K562 (cell line): ENCODE measurements around the gene HEMGN. TPM values are rescaled to one million over a fixed set of nuclear protein-coding genes. Genes with fewer than 3 reads are reported as not detected.

Experiments used
- HCFC1 ChIP-seq: IDR thresholded peaks from 2 replicates; pipeline ENCODE4 v1.6.1; 2012; ENCODE audit warnings: low read depth, low read length, improper control_type of control experiment
- HSF4 ChIP-seq: fragments of 250-450 bp; sonication (Bioruptor Pico); IDR thresholded peaks from 2 replicates; pipeline ENCODE4 v2.1.2; 2022; ENCODE audit warnings: mild to moderate bottlenecking, moderate library complexity, borderline replicate concordance
- NRF1 ChIP-seq, 2 experiments: fragments of 450-650 bp; IDR thresholded peaks in 1 of 2; conservative IDR thresholded peaks in 1 of 2; 2 replicates each; pipeline ENCODE4 v1.6.1; 2014; ENCODE audit warnings: mild to moderate bottlenecking in 2 of 2
- ZNF347 ChIP-seq: fragments of 450-650 bp; formaldehyde crosslinking; IDR thresholded peaks from 2 replicates; pipeline ENCODE4 v1.4.0; 2020; ENCODE audit warnings: low read depth, mild to moderate bottlenecking, moderate library complexity
- ZNF77 ChIP-seq: fragments of 250-450 bp; sonication (Bioruptor Pico); IDR thresholded peaks from 2 replicates; pipeline ENCODE4 v1.5.0; 2020
- polyA plus RNA-seq, 8 experiments: library from polyadenylated mRNA; depleted of rRNA in 4 of 8; stranded (reverse) in 5 of 8; unstranded in 3 of 8; fragments of >200 nt; fragmentation: Nextera tagmentation in 2 of 8; fragmentation: Illumina TruSeq in 1 of 8; extraction: Ambion mirVana in 2 of 8; extraction: Trizol in 1 of 8; gene quantifications; 2 replicates each; pipeline versions ENCODE4 v1.2.1 to v1.2.3, GENCODE V29; 2011 to 2014; ENCODE audit warnings: inconsistent platforms in 1 of 8, missing spikeins in 1 of 8
- total RNA-seq, 7 experiments: library from RNA; depleted of rRNA in 6 of 7; stranded (reverse); fragments of >200 nt in 6 of 7; fragmentation: Illumina TruSeq in 2 of 7; extraction: Trizol in 2 of 7; gene quantifications; 2 replicates each; pipeline versions ENCODE4 v1.2.1 to v1.2.3, GENCODE V29; 2011 to 2021; ENCODE audit warnings: low replicate concordance in 1 of 7
- TF ChIP-seq, protein P1 (sequence below): fragments of 450-650 bp; IDR thresholded peaks from 2 replicates; pipeline ENCODE4 v1.7.1; 2018; ENCODE audit warnings: mild to moderate bottlenecking, low read depth; ENCODE audit not compliant: partially characterized antibody

Gene HEMGN
- total and polyA plus RNA-seq, 9 of the 15 experiments (the other 6 are each of a cell fraction or from before 2014, with no cell fraction given): 56.3 to 258 (median 137) TPM

DNA sequence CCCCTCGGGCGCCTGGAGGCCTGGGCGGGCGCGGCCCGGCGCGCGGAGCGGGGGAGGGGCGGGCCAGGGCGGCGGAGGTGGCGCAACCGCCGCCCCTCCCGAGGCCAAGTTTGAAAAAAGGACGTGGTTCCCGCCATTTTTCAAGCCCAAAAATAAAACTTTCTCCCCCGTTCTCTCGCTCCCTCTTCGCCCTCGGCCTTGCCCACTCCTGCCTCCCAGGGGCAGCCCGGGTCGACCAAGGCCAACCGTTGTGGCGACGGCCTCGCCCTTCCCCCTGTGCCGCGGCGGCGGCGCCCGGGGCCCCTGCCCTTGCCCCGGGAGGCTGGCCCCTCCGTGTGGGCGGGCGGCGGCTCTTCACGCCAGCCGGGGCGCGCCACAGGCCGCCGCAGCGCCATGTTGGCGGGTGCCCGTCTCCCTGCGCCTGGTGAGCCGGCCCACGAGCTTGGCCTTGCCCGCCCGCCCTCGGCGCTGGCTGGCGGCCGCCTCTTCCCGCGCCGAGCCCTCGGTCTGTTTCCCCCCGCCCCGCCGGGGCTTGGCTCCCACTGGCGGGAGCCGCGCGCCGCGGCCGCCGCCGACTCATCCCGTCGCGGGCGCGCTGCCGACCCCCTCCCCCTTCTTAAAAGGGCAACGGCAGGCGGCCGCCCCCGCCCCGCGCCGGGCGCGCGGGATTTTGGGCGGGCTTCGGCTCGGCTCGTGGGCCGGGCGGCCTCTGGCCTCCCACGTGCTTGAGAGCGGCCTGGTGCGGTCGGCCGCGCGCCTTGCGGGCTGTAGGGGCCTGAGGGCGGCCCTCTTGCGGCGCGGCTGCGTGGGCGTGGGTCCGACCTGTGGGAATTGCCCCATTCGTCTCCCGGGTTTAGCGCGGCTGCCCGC, 46.5 kb upstream of the HEMGN start (continued):
- TF ChIP-seq ZNF77 (no peak), NRF1 (conservative IDR thresholded peaks at IDR 0.05 in 1 of 2, IDR thresholded peaks at IDR 0.05 in 1 of 2) (peak in 1 of 2 experiments; percentile 24; a peak in 2 of 4 replicates), HSF4 (CRISPR knock-in tag) (peak; percentile 15; the same call in 1 of the 2 replicates), HCFC1 (no peak), ZNF347 (CRISPR knock-in tag) (no peak)
- TF ChIP-seq, protein P1, sequence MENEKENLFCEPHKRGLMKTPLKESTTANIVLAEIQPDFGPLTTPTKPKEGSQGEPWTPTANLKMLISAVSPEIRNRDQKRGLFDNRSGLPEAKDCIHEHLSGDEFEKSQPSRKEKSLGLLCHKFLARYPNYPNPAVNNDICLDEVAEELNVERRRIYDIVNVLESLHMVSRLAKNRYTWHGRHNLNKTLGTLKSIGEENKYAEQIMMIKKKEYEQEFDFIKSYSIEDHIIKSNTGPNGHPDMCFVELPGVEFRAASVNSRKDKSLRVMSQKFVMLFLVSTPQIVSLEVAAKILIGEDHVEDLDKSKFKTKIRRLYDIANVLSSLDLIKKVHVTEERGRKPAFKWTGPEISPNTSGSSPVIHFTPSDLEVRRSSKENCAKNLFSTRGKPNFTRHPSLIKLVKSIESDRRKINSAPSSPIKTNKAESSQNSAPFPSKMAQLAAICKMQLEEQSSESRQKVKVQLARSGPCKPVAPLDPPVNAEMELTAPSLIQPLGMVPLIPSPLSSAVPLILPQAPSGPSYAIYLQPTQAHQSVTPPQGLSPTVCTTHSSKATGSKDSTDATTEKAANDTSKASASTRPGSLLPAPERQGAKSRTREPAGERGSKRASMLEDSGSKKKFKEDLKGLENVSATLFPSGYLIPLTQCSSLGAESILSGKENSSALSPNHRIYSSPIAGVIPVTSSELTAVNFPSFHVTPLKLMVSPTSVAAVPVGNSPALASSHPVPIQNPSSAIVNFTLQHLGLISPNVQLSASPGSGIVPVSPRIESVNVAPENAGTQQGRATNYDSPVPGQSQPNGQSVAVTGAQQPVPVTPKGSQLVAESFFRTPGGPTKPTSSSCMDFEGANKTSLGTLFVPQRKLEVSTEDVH: peak; percentile 54
